ENCODE results near the gene CELSR1.

Gene CELSR1

GRCh38 chr22:46525389-46526243 lies 11.8 kb downstream of the CELSR1 start:
- Histone ChIP-seq H3K36me3 (no peaks in the 10 kb centered on the region), H3K4me2 (no peak overlapping the region), H3K4me3 (no peak overlapping the region), H3K27me3 (no peaks in the 10 kb centered on the region), H3K9me3 (no peaks in the 10 kb centered on the region), H3K4me1 (peaks cover 54% of the 10 kb centered on the region), H4K20me1 (no peaks in the 10 kb centered on the region; the same call in 1 of the 2 replicates), H3K9ac (no peak overlapping the region), H3K27ac (no peak overlapping the region)
- TF ChIP-seq Cebpa-rat (IDR thresholded peaks at IDR 0.05): no peak

- Histone ChIP-seq H3K4me3 (no peak overlapping the region), H4K20me1 (no peaks in the 10 kb centered on the region; the same call in 1 of the 2 replicates), H3K4me1 (peaks cover 61% of the 10 kb centered on the region), H3K4me2 (peak overlapping the region; percentile 68), H3K9ac (no peak overlapping the region), H3K9me3 (no peaks in the 10 kb centered on the region), H3K36me3 (no peaks in the 10 kb centered on the region), H3K27me3 (no peaks in the 10 kb centered on the region), H3K27ac (no peak overlapping the region)
- no peak for TF ChIP-seq Cebpa-rat (IDR thresholded peaks at IDR 0.05)
Measured at GRCh38 chr22:46524203-46524740, 13.1 kb downstream of the CELSR1 start.

GRCh38 chr22:46522797-46523196 lies 14.6 kb downstream of the CELSR1 start:
- Histone ChIP-seq H3K4me1 (peaks cover 59% of the 10 kb centered on the region), H3K4me2 (peak overlapping the region; percentile 68), H3K27ac (no peak overlapping the region), H3K36me3 (no peaks in the 10 kb centered on the region), H3K9me3 (no peaks in the 10 kb centered on the region), H3K27me3 (no peaks in the 10 kb centered on the region), H3K4me3 (no peak overlapping the region), H3K9ac (no peak overlapping the region), H4K20me1 (no peaks in the 10 kb centered on the region; the same call in 1 of the 2 replicates)
- no peak for TF ChIP-seq Cebpa-rat (IDR thresholded peaks at IDR 0.05)

GRCh38 chr22:46521994-46522393 lies 15.4 kb downstream of the CELSR1 start:
- no peaks in the 10 kb centered on the region for H3K36me3 ChIP-seq
- H3K4me3 ChIP-seq: no peak overlapping the region
- H3K4me2 ChIP-seq: 0 out of 2 replicates have a peak overlapping the region, but pooled peaks have one; percentile 68
- 0 out of 2 replicates have a peak, but pooled peaks have one; percentile 51 for TF ChIP-seq Cebpa-rat (IDR thresholded peaks at IDR 0.05)
- peaks cover 59% of the 10 kb centered on the region for H3K4me1 ChIP-seq
- H3K27ac ChIP-seq: no peak overlapping the region
- H3K9me3 ChIP-seq: no peaks in the 10 kb centered on the region
- no peaks in the 10 kb centered on the region for H3K27me3 ChIP-seq
- no peak overlapping the region for H3K9ac ChIP-seq
- no peaks in the 10 kb centered on the region; the same call in 1 of the 2 replicates for H4K20me1 ChIP-seq

GRCh38 chr22:46520880-46521279 lies 16.5 kb downstream of the CELSR1 start:
- Histone ChIP-seq H3K27me3 (no peaks in the 10 kb centered on the region), H4K20me1 (no peaks in the 10 kb centered on the region; the same call in 1 of the 2 replicates)
- TF ChIP-seq Cebpa-rat (IDR thresholded peaks at IDR 0.05): no peak

GRCh38 chr22:46519377-46519776 lies 18.0 kb downstream of the CELSR1 start:
- no peak overlapping the region for H3K27ac ChIP-seq

More at GRCh38 chr22:46520880-46521279, 16.5 kb downstream of the CELSR1 start:
- Histone ChIP-seq H3K4me3 (no peak overlapping the region), H3K4me2 (peak overlapping the region; percentile 65), H3K27ac (no peak overlapping the region), H3K36me3 (no peaks in the 10 kb centered on the region), H3K4me1 (peaks cover 59% of the 10 kb centered on the region), H3K9ac (no peak overlapping the region), H3K9me3 (no peaks in the 10 kb centered on the region)

GRCh38 chr22:46518542-46519325 lies 18.7 kb downstream of the CELSR1 start:
- Histone ChIP-seq H3K9ac (no peak overlapping the region), H3K4me1 (peaks cover 65% of the 10 kb centered on the region), H3K4me3 (no peak overlapping the region), H3K36me3 (no peaks in the 10 kb centered on the region), H4K20me1 (no peaks in the 10 kb centered on the region; the same call in 1 of the 2 replicates), H3K27me3 (no peaks in the 10 kb centered on the region), H3K9me3 (no peaks in the 10 kb centered on the region), H3K27ac (no peak overlapping the region), H3K4me2 (no peak overlapping the region)
- TF ChIP-seq Cebpa-rat (IDR thresholded peaks at IDR 0.05): no peak

More at GRCh38 chr22:46519377-46519776, 18.0 kb downstream of the CELSR1 start:
- no peaks in the 10 kb centered on the region for H3K36me3 ChIP-seq
- no peak for TF ChIP-seq Cebpa-rat (IDR thresholded peaks at IDR 0.05)
- H3K4me2 ChIP-seq: no peak overlapping the region
- no peak overlapping the region for H3K9ac ChIP-seq
- no peaks in the 10 kb centered on the region; the same call in 1 of the 2 replicates for H4K20me1 ChIP-seq
- H3K4me1 ChIP-seq: peaks cover 69% of the 10 kb centered on the region
- H3K4me3 ChIP-seq: no peak overlapping the region
- H3K27me3 ChIP-seq: no peaks in the 10 kb centered on the region
- H3K9me3 ChIP-seq: no peaks in the 10 kb centered on the region

GRCh38 chr22:46518038-46518437 lies 19.4 kb downstream of the CELSR1 start:
- no peak overlapping the region for H3K4me2 ChIP-seq
- H3K36me3 ChIP-seq: no peaks in the 10 kb centered on the region
- H3K4me3 ChIP-seq: no peak overlapping the region
- H4K20me1 ChIP-seq: no peaks in the 10 kb centered on the region
- no peaks in the 10 kb centered on the region for H3K9me3 ChIP-seq
- peaks cover 58% of the 10 kb centered on the region for H3K4me1 ChIP-seq
- no peak overlapping the region for H3K27ac ChIP-seq
- no peaks in the 10 kb centered on the region for H3K27me3 ChIP-seq
- H3K9ac ChIP-seq: no peak overlapping the region
- no peak for TF ChIP-seq Cebpa-rat (IDR thresholded peaks at IDR 0.05)

GRCh38 chr22:46517255-46517761 lies 20.1 kb downstream of the CELSR1 start:
- no peak for TF ChIP-seq Cebpa-rat (IDR thresholded peaks at IDR 0.05)
- H4K20me1 ChIP-seq: no peaks in the 10 kb centered on the region

More at GRCh38 chr22:46517255-46517761, 20.1 kb downstream of the CELSR1 start:
- H3K4me1 ChIP-seq: peaks cover 51% of the 10 kb centered on the region
- no peak overlapping the region for H3K9ac ChIP-seq
- no peak overlapping the region for H3K4me3 ChIP-seq
- H3K9me3 ChIP-seq: no peaks in the 10 kb centered on the region
- no peak overlapping the region for H3K4me2 ChIP-seq
- H3K36me3 ChIP-seq: no peaks in the 10 kb centered on the region
- H3K27ac ChIP-seq: no peak overlapping the region
- no peaks in the 10 kb centered on the region for H3K27me3 ChIP-seq

Measured in BLaER1 (cell line).